PFSK-1 (cell line): Measurements from ENCODE around the gene PTPRN2.

Source experiments
- FOXP2 ChIP-seq: optimal IDR thresholded peaks from 2 replicates; pipeline ENCODE3; 2011; ENCODE audit warnings: borderline replicate concordance, control low read depth, inconsistent platforms; ENCODE audit not compliant: insufficient read depth; ENCODE audit errors: extremely low read length, extremely low read depth
- POLR2AphosphoS5 ChIP-seq: IDR thresholded peaks from 2 replicates; pipeline ENCODE4 v1.6.1; 2012; ENCODE audit warnings: low read depth, mild to moderate bottlenecking, control low read depth, low read length, moderate library complexity
- REST ChIP-seq, 2 experiments: IDR thresholded peaks; 2 replicates each; pipeline versions ENCODE4 v1.6.1 to v1.8.0; 2011 to 2012; ENCODE audit warnings: low read depth in 2 of 2, low read length in 2 of 2, control low read depth in 1 of 2, inconsistent platforms in 1 of 2, mild to moderate bottlenecking in 1 of 2, moderate library complexity in 1 of 2; ENCODE audit not compliant: insufficient read depth in 1 of 2
- SIN3A ChIP-seq: IDR thresholded peaks from 2 replicates; pipeline ENCODE4 v1.6.1; 2012; ENCODE audit warnings: mild to moderate bottlenecking, low read length, moderate library complexity, borderline replicate concordance; ENCODE audit not compliant: insufficient read depth
- TAF1 ChIP-seq: IDR thresholded peaks from 2 replicates; pipeline ENCODE4 v1.6.1; 2012; ENCODE audit warnings: low read length, control low read depth, borderline replicate concordance; ENCODE audit not compliant: insufficient read depth

The PTPRN2 gene

GRCh38 chr7:157840174-157840913 lies 747.3 kb downstream of the PTPRN2 start:
- no peak for TF ChIP-seq POLR2AphosphoS5
- no peak for TF ChIP-seq SIN3A
- TF ChIP-seq TAF1, result no peak
- TF ChIP-seq FOXP2, result no peak
- TF ChIP-seq REST (IDR thresholded peaks at IDR 0.05; ENCODE audit: insufficient read depth in 1 of 2, low read depth in 2 of 2, low read length in 2 of 2), result no peak

GRCh38 chr7:157839672-157840167 lies 747.9 kb downstream of the PTPRN2 start:
- TF ChIP-seq TAF1, result no peak
- TF ChIP-seq REST (IDR thresholded peaks at IDR 0.05; ENCODE audit: insufficient read depth in 1 of 2, low read depth in 2 of 2, low read length in 2 of 2), result no peak
- no peak for TF ChIP-seq POLR2AphosphoS5
- TF ChIP-seq FOXP2, result no peak
- no peak for TF ChIP-seq SIN3A

GRCh38 chr7:157839226-157839625 lies 748.4 kb downstream of the PTPRN2 start:
- TF ChIP-seq FOXP2 (no peak), TAF1 (no peak), POLR2AphosphoS5 (no peak), REST (IDR thresholded peaks at IDR 0.05; ENCODE audit: insufficient read depth in 1 of 2, low read depth in 2 of 2, low read length in 2 of 2) (no peak), SIN3A (no peak)

DNA sequence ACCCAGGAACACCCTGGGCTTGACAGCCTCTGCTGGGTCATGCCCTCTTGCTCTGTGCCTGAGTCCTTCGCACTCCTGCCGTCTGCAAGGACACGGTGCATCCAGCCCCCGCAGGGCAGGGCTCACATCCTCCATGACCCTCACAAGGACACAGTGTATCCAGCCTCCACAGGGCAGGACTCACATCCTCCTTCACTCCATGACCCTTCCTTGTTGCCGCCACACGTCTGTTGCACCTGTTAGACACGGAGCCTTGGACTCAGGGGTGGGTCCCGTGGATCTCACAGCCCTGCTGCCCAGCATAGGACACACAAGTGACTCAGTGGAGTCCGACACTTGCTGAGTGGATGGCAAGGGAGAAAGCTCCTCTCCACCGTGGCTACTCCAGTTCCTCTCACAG lies 750.1 kb downstream of the PTPRN2 start:
- no peak for TF ChIP-seq POLR2AphosphoS5
- TF ChIP-seq TAF1, result no peak
- no peak for TF ChIP-seq REST (IDR thresholded peaks at IDR 0.05; ENCODE audit: insufficient read depth in 1 of 2, low read depth in 2 of 2, low read length in 2 of 2)
- no peak for TF ChIP-seq FOXP2
- TF ChIP-seq SIN3A, result no peak
